Tibial nerve (tissue), 4 donors: ENCODE results near the gene RNF222.

Experiments
- CTCF ChIP-seq, 5 experiments: fragments of 200-600 bp in 3 of 5; fragments of 450-650 bp in 2 of 5; sonication (generic) in 3 of 5; IDR thresholded peaks; one replicate each; pipeline ENCODE4 v1.5.1; 2016 to 2019; ENCODE audit warnings: antibody characterized with exemption in 5 of 5, mild to moderate bottlenecking in 3 of 5, moderate library complexity in 2 of 5
- EP300 ChIP-seq, 2 donors: sonication (generic); formaldehyde crosslinking; IDR thresholded peaks; one replicate each; pipeline ENCODE4 v1.6.1; 2017; ENCODE audit warnings: antibody characterized with exemption in 2 of 2, mild to moderate bottlenecking in 1 of 2

DNA sequence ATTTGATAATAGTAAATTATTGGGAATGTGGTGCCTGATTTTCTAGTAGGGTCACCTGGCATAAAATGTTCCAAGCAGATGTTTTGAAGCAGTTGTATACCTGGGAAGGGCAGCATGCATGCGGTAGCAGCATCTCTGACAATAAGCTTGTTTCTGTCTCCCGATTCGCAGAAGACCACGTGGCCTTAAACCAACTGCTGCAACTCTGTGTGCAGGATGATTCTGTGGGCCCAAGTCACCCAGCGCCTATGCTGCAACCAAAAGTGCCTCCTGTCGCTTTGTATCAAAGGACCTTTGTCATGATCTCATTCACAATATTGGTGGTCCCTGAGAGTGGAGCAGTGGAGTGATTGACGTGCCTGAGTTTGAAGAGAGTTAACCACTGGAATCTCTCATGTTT is 46.1 kb upstream of the RNF222 start:
- TF ChIP-seq CTCF (IDR thresholded peaks at IDR 0.05) = no peak
- no peak for TF ChIP-seq EP300 (IDR thresholded peaks at IDR 0.05)
